HEK293 (cell line): ENCODE measurements around the gene LCTL.

Experiments used
- ZFP41 ChIP-seq: fragments of 450-650 bp; formaldehyde crosslinking; IDR thresholded peaks from 2 replicates; pipeline ENCODE4 v1.5.1; 2016; ENCODE audit warnings: missing biosample characterization, missing genetic modification characterization, borderline replicate concordance
- ZNF354C ChIP-seq: fragments of 450-650 bp; formaldehyde crosslinking; IDR thresholded peaks from 2 replicates; pipeline ENCODE4 v1.5.1; 2016; ENCODE audit warnings: missing biosample characterization, missing genetic modification characterization, low read depth, borderline replicate concordance
- ZNF596 ChIP-seq: fragments of 450-650 bp; IDR thresholded peaks from 2 replicates; pipeline ENCODE4 v1.5.0; 2018; ENCODE audit warnings: missing biosample characterization, mild to moderate bottlenecking, missing genetic modification characterization, moderate library complexity
- TF ChIP-seq, protein P1 (sequence below): fragments of 450-650 bp; formaldehyde crosslinking; IDR thresholded peaks from 2 replicates; pipeline ENCODE4 v1.5.1; 2016; ENCODE audit warnings: missing biosample characterization, missing genetic modification characterization
- TF ChIP-seq, protein P2 (sequence below): fragments of 450-650 bp; formaldehyde crosslinking; IDR thresholded peaks from 2 replicates; pipeline ENCODE4 v1.5.1; 2017; ENCODE audit warnings: missing biosample characterization, missing genetic modification characterization

DNA sequence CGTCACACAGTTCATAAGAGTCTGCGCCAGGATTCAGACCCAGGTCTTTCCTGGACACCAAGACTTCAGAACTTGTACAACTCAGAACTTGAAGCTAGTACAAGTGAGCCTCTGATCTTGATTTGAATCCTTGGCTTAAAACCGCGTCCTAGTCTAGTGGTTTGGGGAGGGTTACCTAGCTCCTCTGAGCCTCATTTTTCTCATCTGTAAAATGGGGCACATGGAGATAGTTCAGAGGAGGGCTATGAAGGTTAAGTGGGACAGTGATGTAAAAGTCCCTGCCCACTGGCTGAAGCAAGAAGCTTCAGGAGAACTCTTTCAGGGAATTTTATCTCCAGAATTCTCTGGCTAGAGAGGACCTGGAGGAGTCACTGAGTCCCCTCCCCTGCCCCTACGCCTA lies 48.7 kb upstream of the LCTL start:
- TF ChIP-seq, protein P1, sequence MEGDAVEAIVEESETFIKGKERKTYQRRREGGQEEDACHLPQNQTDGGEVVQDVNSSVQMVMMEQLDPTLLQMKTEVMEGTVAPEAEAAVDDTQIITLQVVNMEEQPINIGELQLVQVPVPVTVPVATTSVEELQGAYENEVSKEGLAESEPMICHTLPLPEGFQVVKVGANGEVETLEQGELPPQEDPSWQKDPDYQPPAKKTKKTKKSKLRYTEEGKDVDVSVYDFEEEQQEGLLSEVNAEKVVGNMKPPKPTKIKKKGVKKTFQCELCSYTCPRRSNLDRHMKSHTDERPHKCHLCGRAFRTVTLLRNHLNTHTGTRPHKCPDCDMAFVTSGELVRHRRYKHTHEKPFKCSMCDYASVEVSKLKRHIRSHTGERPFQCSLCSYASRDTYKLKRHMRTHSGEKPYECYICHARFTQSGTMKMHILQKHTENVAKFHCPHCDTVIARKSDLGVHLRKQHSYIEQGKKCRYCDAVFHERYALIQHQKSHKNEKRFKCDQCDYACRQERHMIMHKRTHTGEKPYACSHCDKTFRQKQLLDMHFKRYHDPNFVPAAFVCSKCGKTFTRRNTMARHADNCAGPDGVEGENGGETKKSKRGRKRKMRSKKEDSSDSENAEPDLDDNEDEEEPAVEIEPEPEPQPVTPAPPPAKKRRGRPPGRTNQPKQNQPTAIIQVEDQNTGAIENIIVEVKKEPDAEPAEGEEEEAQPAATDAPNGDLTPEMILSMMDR (tag by site-specific recombination): no peak
- TF ChIP-seq ZNF354C (tag by site-specific recombination) (no peak), ZNF596 (tag by site-specific recombination) (no peak), ZFP41 (tag by site-specific recombination) (no peak)
- TF ChIP-seq, protein P2, sequence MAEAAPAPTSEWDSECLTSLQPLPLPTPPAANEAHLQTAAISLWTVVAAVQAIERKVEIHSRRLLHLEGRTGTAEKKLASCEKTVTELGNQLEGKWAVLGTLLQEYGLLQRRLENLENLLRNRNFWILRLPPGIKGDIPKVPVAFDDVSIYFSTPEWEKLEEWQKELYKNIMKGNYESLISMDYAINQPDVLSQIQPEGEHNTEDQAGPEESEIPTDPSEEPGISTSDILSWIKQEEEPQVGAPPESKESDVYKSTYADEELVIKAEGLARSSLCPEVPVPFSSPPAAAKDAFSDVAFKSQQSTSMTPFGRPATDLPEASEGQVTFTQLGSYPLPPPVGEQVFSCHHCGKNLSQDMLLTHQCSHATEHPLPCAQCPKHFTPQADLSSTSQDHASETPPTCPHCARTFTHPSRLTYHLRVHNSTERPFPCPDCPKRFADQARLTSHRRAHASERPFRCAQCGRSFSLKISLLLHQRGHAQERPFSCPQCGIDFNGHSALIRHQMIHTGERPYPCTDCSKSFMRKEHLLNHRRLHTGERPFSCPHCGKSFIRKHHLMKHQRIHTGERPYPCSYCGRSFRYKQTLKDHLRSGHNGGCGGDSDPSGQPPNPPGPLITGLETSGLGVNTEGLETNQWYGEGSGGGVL (tag by site-specific recombination): no peak
